Gastrocnemius medialis (tissue), 4 donors: ENCODE results near the gene SLC39A3. TPM values are rescaled to one million over a fixed set of nuclear protein-coding genes. Genes with fewer than 3 reads are reported as not detected.
"Not testable (repeated sequence)": the region's sequence is repeated elsewhere in the genome, so short reads cannot be mapped to it uniquely, and the experiment has no call there.

Experiments used
- ATAC-seq, 2 donors: fragments of 150-250 bp; one replicate each; pipeline ENCODE4 v1.9.1; 2016
- DNase-seq, 2 donors: peaks; one replicate each; pipeline ENCODE4 v3.0.0-alpha.2; 2019
- H3K27ac ChIP-seq, 4 donors: fragments of 200-600 bp; sonication (generic); 1 replicate in 1 of 4; 2 replicates in 3 of 4; pipeline ENCODE4 v1.5.1; 2016 to 2018; ENCODE audit warnings: mild to moderate bottlenecking in 2 of 4, moderate library complexity in 1 of 4
- H3K27me3 ChIP-seq, 3 donors: fragments of 200-600 bp; sonication (generic) in 2 of 3; 1 replicate in 1 of 3; 2 replicates in 2 of 3; pipeline versions ENCODE4 v1.5.1 to v1.6.0; 2016 to 2019; ENCODE audit warnings: mild to moderate bottlenecking in 1 of 3, moderate library complexity in 1 of 3
- H3K36me3 ChIP-seq, 2 donors: fragments of 200-600 bp; sonication (generic) in 1 of 2; one replicate each; pipeline ENCODE4 v1.5.1; 2017 to 2018
- H3K4me1 ChIP-seq, 2 donors: fragments of 200-600 bp; sonication (generic) in 1 of 2; one replicate each; pipeline ENCODE4 v1.5.1; 2016 to 2017; ENCODE audit warnings: mild to moderate bottlenecking in 2 of 2
- H3K4me3 ChIP-seq, 4 donors: fragments of 200-600 bp; sonication (generic) in 3 of 4; 1 replicate in 1 of 4; 2 replicates in 3 of 4; pipeline ENCODE4 v1.5.1; 2016 to 2019; ENCODE audit warnings: mild to moderate bottlenecking in 2 of 4
- H3K9me3 ChIP-seq, 3 donors: fragments of 200-600 bp; sonication (generic) in 2 of 3; 1 replicate in 1 of 3; 2 replicates in 2 of 3; pipeline ENCODE4 v1.5.1; 2016 to 2019
- POLR2A ChIP-seq, 2 donors: fragments of 450-650 bp; IDR thresholded peaks; one replicate each; pipeline ENCODE4 v1.6.1; 2017; ENCODE audit warnings: antibody characterized with exemption in 2 of 2, mild to moderate bottlenecking in 2 of 2, moderate library complexity in 2 of 2
- in situ Hi-C, 4 donors: fragments of 200-750 bp; cut with MboI; loops; one replicate each; pipeline versions ENCODE4 v1.15.0 to v1.8.0; 2017; ENCODE audit warnings: low sequenced_read_pairs in 4 of 4
- intact Hi-C: fragments of 100-400 bp; cut with DNase I; formaldehyde crosslinking; loops from one replicate; pipeline ENCODE4 v1.15.1; 2023; ENCODE audit warnings: low total_unique reads
- total RNA-seq, 4 donors: library from RNA; depleted of rRNA; stranded (reverse); fragments of >200 nt; gene quantifications; one replicate each; pipeline versions ENCODE4 v1.1.0 to v1.2.3, GENCODE V29; 2016
- TF ChIP-seq, protein P1 (sequence below), 5 experiments: fragments of 450-650 bp in 3 of 5; fragments of 200-600 bp in 2 of 5; sonication (generic) in 2 of 5; IDR thresholded peaks in 4 of 5; conservative IDR thresholded peaks in 1 of 5; 1 replicate in 4 of 5; 2 replicates in 1 of 5; pipeline ENCODE4 v1.5.1; 2016 to 2019; ENCODE audit warnings: antibody characterized with exemption in 5 of 5, mild to moderate bottlenecking in 3 of 5, moderate library complexity in 3 of 5

The SLC39A3 gene
- total RNA-seq, 4 donors from 2014 or later = 23.1 to 60.9 (median 27.1) TPM

GRCh38 chr19:2716722-2717637, 22.8 kb downstream of the SLC39A3 start:
- Histone ChIP-seq H3K4me3 (no peak overlapping the region), H3K27me3 (peaks cover 21 to 31% (median 29%) of the 10 kb centered on the region in 3 donors), H3K9me3 (peaks cover 0 to 4% (median 4%) of the 10 kb centered on the region in 3 donors), H3K27ac (no peak overlapping the region), H3K36me3 (no peaks in the 10 kb centered on the region), H3K4me1 (peaks cover 6% of the 10 kb centered on the region in 2 donors)
- in situ Hi-C loops = no loop called here
- TF ChIP-seq, protein P1, sequence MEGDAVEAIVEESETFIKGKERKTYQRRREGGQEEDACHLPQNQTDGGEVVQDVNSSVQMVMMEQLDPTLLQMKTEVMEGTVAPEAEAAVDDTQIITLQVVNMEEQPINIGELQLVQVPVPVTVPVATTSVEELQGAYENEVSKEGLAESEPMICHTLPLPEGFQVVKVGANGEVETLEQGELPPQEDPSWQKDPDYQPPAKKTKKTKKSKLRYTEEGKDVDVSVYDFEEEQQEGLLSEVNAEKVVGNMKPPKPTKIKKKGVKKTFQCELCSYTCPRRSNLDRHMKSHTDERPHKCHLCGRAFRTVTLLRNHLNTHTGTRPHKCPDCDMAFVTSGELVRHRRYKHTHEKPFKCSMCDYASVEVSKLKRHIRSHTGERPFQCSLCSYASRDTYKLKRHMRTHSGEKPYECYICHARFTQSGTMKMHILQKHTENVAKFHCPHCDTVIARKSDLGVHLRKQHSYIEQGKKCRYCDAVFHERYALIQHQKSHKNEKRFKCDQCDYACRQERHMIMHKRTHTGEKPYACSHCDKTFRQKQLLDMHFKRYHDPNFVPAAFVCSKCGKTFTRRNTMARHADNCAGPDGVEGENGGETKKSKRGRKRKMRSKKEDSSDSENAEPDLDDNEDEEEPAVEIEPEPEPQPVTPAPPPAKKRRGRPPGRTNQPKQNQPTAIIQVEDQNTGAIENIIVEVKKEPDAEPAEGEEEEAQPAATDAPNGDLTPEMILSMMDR (IDR thresholded peaks at IDR 0.05 in 4 of 5, conservative IDR thresholded peaks at IDR 0.05 in 1 of 5) = no peak
- no peak for TF ChIP-seq POLR2A (IDR thresholded peaks at IDR 0.05)
- ATAC-seq (no peak), DNase-seq (no peak)
- intact Hi-C loops = no loop called here

DNA sequence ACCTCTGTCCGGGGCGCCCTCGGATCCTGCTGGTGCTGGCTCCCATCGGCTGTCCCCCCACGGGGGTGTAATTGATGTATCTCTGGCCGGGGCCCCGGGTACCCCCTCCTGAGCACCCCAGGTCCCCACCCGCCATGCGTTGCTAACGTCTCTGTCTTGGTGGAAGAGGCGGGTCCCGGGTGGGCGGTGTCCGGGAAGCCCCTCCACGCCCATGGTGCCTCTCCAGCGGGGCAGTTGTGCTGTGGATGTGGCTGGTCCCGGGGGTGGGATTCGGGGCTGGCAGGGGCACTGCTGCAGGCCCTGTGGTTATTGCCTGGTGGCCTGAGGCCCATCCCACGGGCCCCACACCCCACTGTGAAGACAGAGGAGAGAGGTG, 23.6 kb downstream of the SLC39A3 start:
- Histone ChIP-seq H3K27me3 (peaks cover 16 to 29% (median 25%) of the 10 kb centered on the region in 3 donors), H3K36me3 (no peaks in the 10 kb centered on the region), H3K4me1 (peaks cover 6% of the 10 kb centered on the region in 2 donors), H3K9me3 (peaks cover 0 to 4% (median 4%) of the 10 kb centered on the region in 3 donors), H3K27ac (no peak overlapping the region), H3K4me3 (no peak overlapping the region)
- no peak for TF ChIP-seq POLR2A (IDR thresholded peaks at IDR 0.05)
- TF ChIP-seq, protein P1 (IDR thresholded peaks at IDR 0.05 in 4 of 5, conservative IDR thresholded peaks at IDR 0.05 in 1 of 5) = no peak
- intact Hi-C loops = no loop called here
- DNase-seq = no peak
- in situ Hi-C loops = no loop called here
- no peak for ATAC-seq

- no peak for ATAC-seq
- no peak overlapping the region for H3K27ac ChIP-seq
- no peak overlapping the region for H3K4me3 ChIP-seq
- peaks cover 15 to 26% (median 21%) of the 10 kb centered on the region in 3 donors for H3K27me3 ChIP-seq
- H3K36me3 ChIP-seq = no peaks in the 10 kb centered on the region
- no peak for DNase-seq
- no peak for TF ChIP-seq POLR2A (IDR thresholded peaks at IDR 0.05)
- TF ChIP-seq, protein P1 (IDR thresholded peaks at IDR 0.05 in 4 of 5, conservative IDR thresholded peaks at IDR 0.05 in 1 of 5) = no peak
- H3K9me3 ChIP-seq = peaks cover 0 to 4% (median 4%) of the 10 kb centered on the region in 3 donors
- in situ Hi-C loops = no loop called here
- intact Hi-C loops = no loop called here
- peaks cover 5 to 6% of the 10 kb centered on the region in 2 donors for H3K4me1 ChIP-seq
Measured at GRCh38 chr19:2715470-2716274, 24.1 kb downstream of the SLC39A3 start.

- Histone ChIP-seq H3K27ac (no peak overlapping the region), H3K9me3 (peaks cover 0 to 4% (median 4%) of the 10 kb centered on the region in 3 donors), H3K27me3 (peaks cover 5 to 17% (median 12%) of the 10 kb centered on the region in 3 donors), H3K4me3 (no peak overlapping the region), H3K4me1 (no peaks in the 10 kb centered on the region), H3K36me3 (no peaks in the 10 kb centered on the region)
- TF ChIP-seq, protein P1 (IDR thresholded peaks at IDR 0.05 in 4 of 5, conservative IDR thresholded peaks at IDR 0.05 in 1 of 5) = no peak
- TF ChIP-seq POLR2A (IDR thresholded peaks at IDR 0.05) = no peak
- no peak for ATAC-seq
- in situ Hi-C loops (no loop called here), intact Hi-C loops (no loop called here)
- DNase-seq = no peak
Measured at GRCh38 chr19:2714531-2715269, 25.1 kb downstream of the SLC39A3 start.

DNA sequence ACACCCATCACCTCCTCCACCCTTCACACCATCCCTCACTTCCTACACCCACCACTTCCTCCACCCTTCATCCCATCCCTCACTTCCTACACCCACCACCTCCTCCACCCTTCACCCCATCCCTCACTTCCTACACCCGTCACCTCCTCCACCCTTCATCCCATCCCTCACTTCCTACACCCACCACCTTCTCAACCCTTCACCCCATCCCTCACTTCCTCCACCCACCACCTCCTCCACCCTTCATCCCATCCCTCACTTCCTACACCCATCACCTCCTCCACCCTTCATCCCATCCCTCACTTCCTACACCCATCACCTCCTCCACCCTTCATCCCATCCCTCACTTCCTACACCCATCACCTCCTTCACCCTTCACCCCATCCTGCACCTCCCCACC, 25.7 kb downstream of the SLC39A3 start:
- H3K27me3 ChIP-seq = peaks cover 3 to 11% (median 6%) of the 10 kb centered on the region in 3 donors
- DNase-seq, H3K9me3 ChIP-seq, intact Hi-C loops, H3K4me3 ChIP-seq, H3K27ac ChIP-seq, H3K36me3 ChIP-seq, in situ Hi-C loops, H3K4me1 ChIP-seq, ATAC-seq: not testable (repeated sequence)

DNA sequence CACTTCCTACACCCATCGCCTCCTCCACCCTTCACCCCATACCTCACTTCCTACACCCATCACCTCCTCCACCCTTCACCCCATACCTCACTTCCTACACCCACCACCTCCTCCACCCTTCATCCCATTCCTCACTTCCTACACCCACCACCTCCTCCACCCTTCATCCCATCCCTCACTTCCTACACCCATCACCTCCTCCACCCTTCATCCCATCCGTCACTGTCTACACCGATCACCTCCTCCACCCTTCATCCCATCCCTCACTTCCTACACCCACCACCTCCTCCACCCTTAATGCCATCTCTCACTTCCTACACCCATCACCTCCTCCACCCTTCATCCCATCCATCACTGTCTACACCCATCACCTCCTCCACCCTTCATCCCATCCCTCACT, 26.6 kb downstream of the SLC39A3 start:
- H3K27ac ChIP-seq, H3K4me1 ChIP-seq, intact Hi-C loops, H3K27me3 ChIP-seq, H3K36me3 ChIP-seq, H3K4me3 ChIP-seq, DNase-seq, H3K9me3 ChIP-seq, in situ Hi-C loops, ATAC-seq: not testable (repeated sequence)
